Measurements from ENCODE around the gene ZNF575. TPM values are rescaled to one million over a fixed set of nuclear protein-coding genes. Genes with fewer than 3 reads are reported as not detected.

The ZNF575 gene
- polyA plus RNA-seq, 3 donors: 0.25 to 0.79 (median 0.29) TPM

- Mint-ChIP-seq H3K9me3 (no peaks in the 10 kb centered on the region), H3K4me1 (peaks cover 20% of the 10 kb centered on the region), H3K27me3 (ENCODE audit: low read depth in 3 of 3) (no peaks in the 10 kb centered on the region), H3K36me3 (peaks cover 13 to 28% of the 10 kb centered on the region in 2 donors), H3K4me3 (no peak overlapping the region), H3K27ac (no peak overlapping the region)
- no peak overlapping the region for H3K9ac ChIP-seq (ENCODE audit: insufficient read depth, low read length, poor library complexity, severe bottlenecking)
- DNase-seq: no peak
- 61% methylated on average over 4 of the region's 5 CpGs for WGBS (ENCODE audit: insufficient coverage)
- H3K27me3 ChIP-seq (ENCODE audit: control insufficient read depth in 2 of 2, insufficient read depth in 2 of 2, low read length in 2 of 2): no peaks in the 10 kb centered on the region
- H3K4me2 ChIP-seq (replicated peaks; ENCODE audit: extremely low read depth, low read length, poor library complexity, severe bottlenecking): no peak overlapping the region
- TF ChIP-seq, protein P1, sequence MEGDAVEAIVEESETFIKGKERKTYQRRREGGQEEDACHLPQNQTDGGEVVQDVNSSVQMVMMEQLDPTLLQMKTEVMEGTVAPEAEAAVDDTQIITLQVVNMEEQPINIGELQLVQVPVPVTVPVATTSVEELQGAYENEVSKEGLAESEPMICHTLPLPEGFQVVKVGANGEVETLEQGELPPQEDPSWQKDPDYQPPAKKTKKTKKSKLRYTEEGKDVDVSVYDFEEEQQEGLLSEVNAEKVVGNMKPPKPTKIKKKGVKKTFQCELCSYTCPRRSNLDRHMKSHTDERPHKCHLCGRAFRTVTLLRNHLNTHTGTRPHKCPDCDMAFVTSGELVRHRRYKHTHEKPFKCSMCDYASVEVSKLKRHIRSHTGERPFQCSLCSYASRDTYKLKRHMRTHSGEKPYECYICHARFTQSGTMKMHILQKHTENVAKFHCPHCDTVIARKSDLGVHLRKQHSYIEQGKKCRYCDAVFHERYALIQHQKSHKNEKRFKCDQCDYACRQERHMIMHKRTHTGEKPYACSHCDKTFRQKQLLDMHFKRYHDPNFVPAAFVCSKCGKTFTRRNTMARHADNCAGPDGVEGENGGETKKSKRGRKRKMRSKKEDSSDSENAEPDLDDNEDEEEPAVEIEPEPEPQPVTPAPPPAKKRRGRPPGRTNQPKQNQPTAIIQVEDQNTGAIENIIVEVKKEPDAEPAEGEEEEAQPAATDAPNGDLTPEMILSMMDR (IDR thresholded peaks at IDR 0.05): no peak
- H3K4me3 ChIP-seq (replicated peaks in 1 of 3; ENCODE audit: low read depth in 2 of 3, low read length in 3 of 3): no peak overlapping the region
- H3K9me3 ChIP-seq (replicated peaks in 1 of 2; ENCODE audit: control insufficient read depth in 1 of 2, insufficient read depth in 1 of 2, low read length in 2 of 2): no peaks in the 10 kb centered on the region
- H3K27ac ChIP-seq (ENCODE audit: low read depth in 1 of 2, low read length in 2 of 2): no peak overlapping the region
- H3K36me3 ChIP-seq (replicated peaks in 1 of 2; ENCODE audit: control insufficient read depth in 1 of 2, insufficient read depth in 2 of 2, low read length in 2 of 2): peaks cover 0 to 17% of the 10 kb centered on the region in 2 donors
- peaks cover 9% of the 10 kb centered on the region in 2 donors for H3K4me1 ChIP-seq (ENCODE audit: control insufficient read depth in 1 of 2, insufficient read depth in 2 of 2, low read length in 2 of 2)
- H3K79me2 ChIP-seq (ENCODE audit: insufficient read depth, low read length): peaks cover 50% of the 10 kb centered on the region
- no peak overlapping the region for H2AFZ ChIP-seq (ENCODE audit: insufficient read depth, low read depth, low read length, poor library complexity, severe bottlenecking)
- intact Hi-C loops (cut with micrococcal nuclease): no loop called here
- no peaks in the 10 kb centered on the region for H4K20me1 ChIP-seq (ENCODE audit: insufficient read depth, low read length)
These were observed 37.3 kb downstream of the ZNF575 start for GRCh38 chr19:43570174-43570791.

DNA sequence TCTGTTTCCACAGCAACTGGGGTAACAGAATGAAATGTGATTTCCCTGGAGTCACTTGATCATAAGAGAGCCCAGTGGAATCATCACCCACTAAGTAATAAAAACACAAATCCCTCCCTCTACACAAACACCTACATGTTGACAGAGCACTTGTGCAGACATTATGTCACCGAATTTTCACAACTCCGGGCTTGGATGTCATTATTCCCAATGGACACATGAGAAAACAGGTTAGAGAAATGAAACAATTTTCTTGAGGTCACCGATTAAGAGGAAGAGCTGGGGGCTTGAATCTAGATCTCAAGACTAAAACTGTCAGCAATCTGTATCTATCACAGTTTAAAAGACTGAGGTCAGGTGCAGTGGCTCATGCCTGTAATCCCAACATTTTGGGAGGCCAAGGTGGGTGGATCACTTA, 39.2 kb downstream of the ZNF575 start:
- Mint-ChIP-seq H3K4me1 (peaks cover 25% of the 10 kb centered on the region), H3K4me3 (no peak overlapping the region), H3K27ac (peak overlapping the region in 4 of 7 donors; percentile 3 to 43 (median 20)), H3K9me3 (no peaks in the 10 kb centered on the region), H3K27me3 (ENCODE audit: low read depth in 3 of 3) (peaks cover 0 to 2% (median 0%) of the 10 kb centered on the region in 3 donors), H3K36me3 (peaks cover 11 to 25% of the 10 kb centered on the region in 2 donors)
- H3K4me1 ChIP-seq (ENCODE audit: control insufficient read depth in 1 of 2, insufficient read depth in 2 of 2, low read length in 2 of 2): peaks cover 18 to 19% of the 10 kb centered on the region in 2 donors
- H3K4me3 ChIP-seq (replicated peaks in 1 of 3; ENCODE audit: low read depth in 2 of 3, low read length in 3 of 3): no peak overlapping the region
- TF ChIP-seq, protein P1 (IDR thresholded peaks at IDR 0.05): no peak
- 100% methylated on average over 1 of the region's 3 CpGs for WGBS (ENCODE audit: insufficient coverage)
- no peaks in the 10 kb centered on the region for H3K27me3 ChIP-seq (ENCODE audit: control insufficient read depth in 2 of 2, insufficient read depth in 2 of 2, low read length in 2 of 2)
- peaks cover 46% of the 10 kb centered on the region for H3K79me2 ChIP-seq (ENCODE audit: insufficient read depth, low read length)
- H3K4me2 ChIP-seq (replicated peaks; ENCODE audit: extremely low read depth, low read length, poor library complexity, severe bottlenecking): no peak overlapping the region
- H3K9ac ChIP-seq (ENCODE audit: insufficient read depth, low read length, poor library complexity, severe bottlenecking): no peak overlapping the region
- H3K9me3 ChIP-seq (replicated peaks in 1 of 2; ENCODE audit: control insufficient read depth in 1 of 2, insufficient read depth in 1 of 2, low read length in 2 of 2): no peaks in the 10 kb centered on the region
- peaks cover 0 to 17% of the 10 kb centered on the region in 2 donors for H3K36me3 ChIP-seq (replicated peaks in 1 of 2; ENCODE audit: control insufficient read depth in 1 of 2, insufficient read depth in 2 of 2, low read length in 2 of 2)
- no peaks in the 10 kb centered on the region for H4K20me1 ChIP-seq (ENCODE audit: insufficient read depth, low read length)
- H2AFZ ChIP-seq (ENCODE audit: insufficient read depth, low read depth, low read length, poor library complexity, severe bottlenecking): no peak overlapping the region
- H3K27ac ChIP-seq (ENCODE audit: low read depth in 1 of 2, low read length in 2 of 2): no peak overlapping the region
- no peak for DNase-seq
- intact Hi-C loops (cut with micrococcal nuclease): no loop called here
